Stimulated activated memory B cell treated with anti-CD40 and anti-IgM and Interleukin-4, amounts not matched to agents 10 μg/mL and 1 μg/mL and 100 μg/mL, for 72 hours (primary cell): ENCODE results near the gene CNTNAP2.

Experiments
- ATAC-seq: fragments of 150-1000 bp; cut with Tn5 transposase; 2 replicates; pipeline ENCODE4 v1.10.0; 2021
- H3K27ac Mint-ChIP-seq: one replicate; pipeline ENCODE4 v1.8.0; 2022; ENCODE audit warnings: mild to moderate bottlenecking, mixed read lengths
- H3K27me3 Mint-ChIP-seq: one replicate; pipeline ENCODE4 v1.8.0; 2022; ENCODE audit warnings: mixed read lengths
- H3K36me3 Mint-ChIP-seq: one replicate; pipeline ENCODE4 v1.8.0; 2022; ENCODE audit warnings: mixed read lengths
- H3K4me1 Mint-ChIP-seq: one replicate; pipeline ENCODE4 v1.8.0; 2022; ENCODE audit warnings: mixed read lengths
- H3K4me3 Mint-ChIP-seq: one replicate; pipeline ENCODE4 v1.8.0; 2022; ENCODE audit warnings: mild to moderate bottlenecking, moderate library complexity, mixed read lengths
- H3K9me3 Mint-ChIP-seq: one replicate; pipeline ENCODE4 v1.8.0; 2022; ENCODE audit warnings: mixed read lengths

Gene CNTNAP2

DNA sequence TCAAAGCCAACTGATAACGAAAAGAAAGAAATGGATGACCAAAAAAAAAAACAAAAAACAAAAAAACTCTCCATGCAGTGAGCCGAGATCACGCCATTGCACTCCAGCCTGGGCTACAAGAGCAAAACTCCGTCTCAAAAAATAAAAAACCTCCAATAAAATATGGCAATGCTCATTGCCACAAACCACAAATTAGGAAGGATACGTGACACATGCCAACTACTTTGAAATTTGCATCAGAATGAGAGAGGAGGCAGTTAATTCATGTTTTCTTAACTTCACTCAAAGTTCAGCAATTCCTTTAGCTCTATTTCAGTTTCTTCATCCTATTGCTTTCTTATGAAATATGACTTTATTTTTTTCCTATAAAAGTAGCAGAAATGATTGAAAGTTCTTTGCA lies 2075.9 kb downstream of the CNTNAP2 start:
- ATAC-seq: no peak
- H3K27ac Mint-ChIP-seq: no peak overlapping the region
- no peaks in the 10 kb centered on the region for H3K4me1 Mint-ChIP-seq
- H3K36me3 Mint-ChIP-seq: no peaks in the 10 kb centered on the region
- H3K4me3 Mint-ChIP-seq: no peak overlapping the region
- no peaks in the 10 kb centered on the region for H3K27me3 Mint-ChIP-seq
- H3K9me3 Mint-ChIP-seq: no peaks in the 10 kb centered on the region

DNA sequence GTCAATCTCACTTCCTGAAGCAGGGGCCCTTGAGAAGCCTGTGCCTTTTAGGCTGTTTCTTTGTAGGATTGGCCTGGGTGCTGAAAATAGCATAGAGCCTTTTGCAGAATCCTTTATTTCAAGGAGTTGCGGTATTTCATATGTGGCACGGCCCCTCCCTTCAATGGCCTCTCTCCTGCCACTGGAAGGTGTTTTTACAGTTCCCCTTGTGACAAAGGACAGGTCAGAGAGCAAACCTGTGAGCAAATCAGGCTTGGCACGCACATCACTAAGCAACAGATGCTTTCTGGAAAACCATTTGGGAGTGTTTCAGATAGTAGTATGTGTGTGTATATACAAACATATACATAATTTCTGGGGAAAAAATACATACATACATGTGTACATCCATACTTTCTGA lies 2085.4 kb downstream of the CNTNAP2 start:
- Mint-ChIP-seq H3K4me1 (no peaks in the 10 kb centered on the region), H3K36me3 (no peaks in the 10 kb centered on the region), H3K27me3 (peaks cover 25% of the 10 kb centered on the region), H3K9me3 (no peaks in the 10 kb centered on the region), H3K4me3 (no peak overlapping the region), H3K27ac (no peak overlapping the region)
- ATAC-seq: no peak

DNA sequence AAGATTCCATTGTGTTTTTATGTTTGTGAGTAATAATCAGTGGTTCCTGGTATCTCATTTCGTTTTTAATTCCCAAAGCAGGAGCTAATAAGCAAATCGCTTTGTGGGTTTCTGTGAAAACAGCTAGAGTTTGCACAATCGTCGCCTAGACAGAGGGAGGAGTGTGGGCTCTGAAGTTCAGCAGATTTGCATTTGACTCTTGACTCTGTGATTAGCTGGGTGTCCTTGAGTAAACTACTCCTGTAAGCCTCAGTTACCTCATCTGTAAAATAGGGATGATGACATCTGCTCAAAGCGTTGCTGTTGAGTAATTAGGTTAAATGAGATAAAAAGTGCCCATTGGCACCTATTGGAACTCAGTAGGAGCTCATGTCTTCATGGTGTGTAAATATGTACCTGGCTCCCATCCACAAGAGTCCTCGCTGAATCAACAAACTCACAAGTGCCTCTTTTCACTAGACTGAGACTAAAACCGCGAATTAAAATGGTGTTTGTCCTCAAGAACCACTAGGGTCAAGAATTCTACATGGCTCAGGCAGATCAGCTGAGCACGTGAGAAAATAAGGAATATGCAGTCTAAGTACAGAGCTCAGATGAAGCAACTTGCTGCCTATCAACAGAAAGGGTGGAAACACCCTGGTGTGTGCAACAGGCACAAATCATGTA lies 2088.2 kb downstream of the CNTNAP2 start:
- Mint-ChIP-seq H3K4me1 (peaks cover 7% of the 10 kb centered on the region), H3K27me3 (peaks cover 42% of the 10 kb centered on the region), H3K9me3 (no peaks in the 10 kb centered on the region), H3K4me3 (no peak overlapping the region), H3K36me3 (no peaks in the 10 kb centered on the region), H3K27ac (no peak overlapping the region)
- no peak for ATAC-seq

DNA sequence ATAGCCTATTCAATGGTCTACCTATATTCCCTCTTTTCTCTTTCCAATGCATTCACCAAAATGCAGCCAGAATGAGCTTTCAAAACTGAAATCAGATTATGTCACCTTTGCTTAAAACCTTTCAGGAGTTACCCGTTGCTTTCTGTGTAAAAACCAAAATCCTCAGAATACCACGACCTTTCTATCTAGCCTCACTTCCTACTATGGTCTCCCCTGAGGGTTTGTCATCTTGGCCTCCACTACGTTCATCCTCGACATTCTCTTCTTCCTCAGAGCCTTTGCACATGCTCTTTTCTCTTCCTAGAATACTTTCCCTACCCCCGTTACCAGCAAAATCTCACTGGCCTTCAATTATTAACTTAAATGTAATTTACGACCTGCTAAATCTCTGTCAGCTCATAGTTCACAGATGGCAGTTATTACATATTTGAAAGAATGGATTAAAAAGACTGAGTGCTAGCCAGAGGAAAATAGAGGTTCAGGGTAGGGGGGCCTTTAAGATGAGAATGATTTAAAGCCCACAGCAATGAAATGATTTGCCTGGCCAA lies 2093.1 kb downstream of the CNTNAP2 start:
- ATAC-seq: peak; percentile 60
- H3K4me3 Mint-ChIP-seq: no peak overlapping the region
- H3K36me3 Mint-ChIP-seq: no peaks in the 10 kb centered on the region
- no peak overlapping the region for H3K27ac Mint-ChIP-seq
- H3K9me3 Mint-ChIP-seq: no peaks in the 10 kb centered on the region
- peaks cover 8% of the 10 kb centered on the region for H3K4me1 Mint-ChIP-seq
- peaks cover 41% of the 10 kb centered on the region for H3K27me3 Mint-ChIP-seq

DNA sequence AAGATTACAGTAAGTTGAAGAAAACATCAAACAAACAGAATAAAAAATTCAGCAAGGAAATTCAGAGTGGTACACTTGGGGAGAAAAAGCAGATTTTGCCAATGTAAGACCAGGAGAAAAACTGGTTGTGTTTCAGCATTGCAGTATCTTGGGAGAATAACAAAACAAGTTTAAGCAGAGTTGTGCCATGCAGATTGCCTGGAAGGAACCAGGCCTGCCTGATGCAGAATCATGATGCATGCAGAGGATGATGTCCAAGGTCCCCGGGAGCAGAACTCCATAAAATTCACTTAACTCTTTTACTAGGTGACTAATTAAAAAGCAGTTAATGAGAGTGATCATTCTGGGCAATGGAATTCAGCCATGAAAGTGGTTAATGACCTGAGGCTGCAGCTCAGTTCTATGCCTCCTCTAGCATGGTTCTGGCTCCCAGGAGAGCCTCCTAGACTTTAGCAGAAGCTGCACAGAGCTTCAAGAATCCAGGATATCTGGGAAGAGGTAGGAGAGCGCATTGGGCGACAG lies 2094.3 kb downstream of the CNTNAP2 start:
- H3K36me3 Mint-ChIP-seq: no peaks in the 10 kb centered on the region
- ATAC-seq: no peak
- H3K9me3 Mint-ChIP-seq: no peaks in the 10 kb centered on the region
- H3K4me3 Mint-ChIP-seq: no peak overlapping the region
- peaks cover 48% of the 10 kb centered on the region for H3K27me3 Mint-ChIP-seq
- H3K27ac Mint-ChIP-seq: no peak overlapping the region
- H3K4me1 Mint-ChIP-seq: peaks cover 8% of the 10 kb centered on the region

DNA sequence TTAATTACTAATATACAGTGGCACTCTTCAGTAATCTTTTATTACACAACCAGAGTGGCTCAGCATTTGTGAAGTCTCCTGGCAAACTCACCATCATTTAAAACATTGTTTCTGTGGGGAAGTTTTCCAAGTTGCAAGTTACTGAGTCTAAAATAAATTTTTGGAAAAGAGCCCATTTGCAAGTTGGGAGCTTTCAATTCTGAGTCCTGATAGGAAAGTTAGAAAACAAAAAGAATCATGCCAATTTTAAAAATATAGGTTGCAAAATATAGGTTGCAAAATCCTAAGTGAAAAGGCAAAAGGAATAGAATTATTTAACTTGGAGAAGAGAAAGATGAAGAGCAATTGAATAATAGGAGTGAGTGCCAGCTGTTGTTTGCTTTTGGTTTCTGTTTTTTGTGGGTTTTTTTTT lies 2095.1 kb downstream of the CNTNAP2 start:
- peaks cover 1% of the 10 kb centered on the region for H3K9me3 Mint-ChIP-seq
- H3K27me3 Mint-ChIP-seq: peaks cover 44% of the 10 kb centered on the region
- H3K36me3 Mint-ChIP-seq: no peaks in the 10 kb centered on the region
- peaks cover 8% of the 10 kb centered on the region for H3K4me1 Mint-ChIP-seq
- ATAC-seq: no peak
- no peak overlapping the region for H3K4me3 Mint-ChIP-seq
- no peak overlapping the region for H3K27ac Mint-ChIP-seq

DNA sequence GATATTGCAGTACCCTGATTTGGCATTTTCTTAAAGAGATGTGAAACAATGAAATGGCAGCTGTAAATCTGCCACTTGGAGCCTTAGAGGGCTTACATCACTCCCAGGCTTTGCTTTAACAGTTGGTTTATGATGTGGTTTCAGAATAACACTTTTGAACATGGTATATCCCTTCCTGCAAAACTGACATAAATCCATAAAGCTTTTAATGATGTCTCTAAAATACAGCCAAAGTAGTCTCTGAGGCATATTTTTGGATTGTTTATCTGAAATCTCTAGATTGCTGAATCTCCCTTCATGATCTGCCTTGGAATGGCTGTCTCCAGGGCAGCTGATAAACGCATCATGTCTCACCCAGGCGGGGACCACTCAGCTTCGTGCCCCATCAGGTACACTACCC lies 2096.1 kb downstream of the CNTNAP2 start:
- no peaks in the 10 kb centered on the region for H3K36me3 Mint-ChIP-seq
- peaks cover 7% of the 10 kb centered on the region for H3K9me3 Mint-ChIP-seq
- no peak overlapping the region for H3K4me3 Mint-ChIP-seq

DNA sequence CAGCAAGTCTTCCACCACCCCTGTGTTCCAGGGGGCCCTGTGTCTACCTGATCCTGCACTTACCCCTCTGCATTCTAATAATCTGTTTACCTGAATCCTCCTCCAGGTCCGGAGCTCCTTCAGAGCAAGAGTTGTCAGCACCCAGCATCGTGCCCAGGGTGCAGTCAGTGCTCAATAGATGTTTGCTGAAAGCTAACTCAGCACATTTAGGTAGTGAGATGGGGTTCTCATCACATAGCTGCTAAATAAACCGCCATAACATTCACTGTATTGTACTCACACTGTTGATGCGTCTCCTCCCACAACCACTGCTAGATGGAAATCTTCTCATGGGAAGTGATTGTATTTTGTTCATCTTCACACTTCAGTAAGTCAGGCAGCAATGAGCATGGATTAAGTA lies 2097.5 kb downstream of the CNTNAP2 start:
- H3K9me3 Mint-ChIP-seq: peaks cover 7% of the 10 kb centered on the region
- H3K27me3 Mint-ChIP-seq: peaks cover 32% of the 10 kb centered on the region
- H3K4me1 Mint-ChIP-seq: peaks cover 7% of the 10 kb centered on the region
- no peak overlapping the region for H3K4me3 Mint-ChIP-seq
- no peak for ATAC-seq
- H3K36me3 Mint-ChIP-seq: no peaks in the 10 kb centered on the region
- H3K27ac Mint-ChIP-seq: no peak overlapping the region

More for the DNA sequence above, 2096.1 kb downstream of the CNTNAP2 start:
- Mint-ChIP-seq H3K4me1 (peaks cover 8% of the 10 kb centered on the region), H3K27ac (no peak overlapping the region), H3K27me3 (peaks cover 37% of the 10 kb centered on the region)
- ATAC-seq: no peak

DNA sequence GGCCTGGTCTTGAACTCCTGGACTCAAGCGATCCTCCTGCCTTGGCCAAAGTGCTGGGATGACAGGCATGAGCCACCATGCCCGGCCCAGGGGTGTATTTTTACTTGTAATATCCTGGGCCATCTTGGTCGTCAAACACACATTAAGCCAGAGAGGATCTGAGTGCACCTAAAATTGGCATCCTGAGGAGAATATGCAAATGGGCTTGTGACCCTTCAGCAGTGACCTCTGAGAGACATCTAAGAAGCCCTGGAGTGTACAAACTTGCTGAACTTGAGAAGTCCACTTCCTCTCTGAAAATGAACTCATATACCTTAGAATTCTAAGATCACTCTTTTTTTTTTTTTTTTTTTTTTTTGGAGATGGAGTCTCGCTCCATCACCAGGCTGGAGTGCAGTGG lies 2102.0 kb downstream of the CNTNAP2 start:
- no peak for ATAC-seq
- H3K27ac Mint-ChIP-seq: no peak overlapping the region
- H3K4me1 Mint-ChIP-seq: no peaks in the 10 kb centered on the region
- no peaks in the 10 kb centered on the region for H3K36me3 Mint-ChIP-seq
- H3K4me3 Mint-ChIP-seq: no peak overlapping the region
- peaks cover 7% of the 10 kb centered on the region for H3K9me3 Mint-ChIP-seq
- peaks cover 26% of the 10 kb centered on the region for H3K27me3 Mint-ChIP-seq

DNA sequence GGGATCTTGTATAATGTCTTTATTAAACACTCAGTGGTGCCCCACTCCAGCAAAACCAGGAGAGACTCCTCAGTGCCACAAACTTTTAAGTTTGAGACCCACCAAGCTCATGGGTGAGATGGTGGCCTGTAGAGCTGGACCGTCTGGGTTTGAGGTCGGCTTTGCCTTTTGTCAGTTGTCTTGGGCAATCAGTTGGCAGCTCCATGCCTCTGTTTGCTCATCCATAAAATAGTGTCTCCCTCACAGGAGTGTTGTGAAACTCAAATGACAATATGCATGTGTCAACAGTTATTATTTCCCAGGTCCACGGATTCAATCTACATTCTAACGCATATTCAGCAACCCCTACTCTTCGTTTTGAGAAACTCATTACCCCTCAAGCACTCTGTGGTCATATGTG lies 2106.1 kb downstream of the CNTNAP2 start:
- H3K4me1 Mint-ChIP-seq: no peaks in the 10 kb centered on the region
- no peak for ATAC-seq
- H3K4me3 Mint-ChIP-seq: no peak overlapping the region
- no peak overlapping the region for H3K27ac Mint-ChIP-seq
- H3K36me3 Mint-ChIP-seq: no peaks in the 10 kb centered on the region
- H3K9me3 Mint-ChIP-seq: peaks cover 10% of the 10 kb centered on the region
- H3K27me3 Mint-ChIP-seq: peaks cover 22% of the 10 kb centered on the region

DNA sequence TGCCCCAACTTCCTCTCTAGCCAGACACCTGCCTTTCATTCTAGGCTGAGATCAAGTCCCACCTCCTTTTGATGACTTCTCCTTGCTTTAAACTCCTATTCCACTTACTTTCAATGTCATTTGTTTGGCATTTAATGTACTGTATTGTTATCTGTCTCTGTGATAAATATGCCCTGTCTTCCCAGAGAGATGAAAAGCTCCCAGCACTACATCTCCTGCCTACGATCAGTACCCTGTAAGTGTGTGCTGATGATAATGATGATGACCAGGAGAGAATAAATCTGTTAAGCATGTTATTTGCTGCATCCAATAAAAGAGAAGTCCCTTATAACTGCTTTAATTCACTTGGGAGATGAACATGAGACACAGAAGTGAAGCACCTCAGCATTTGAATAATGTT lies 2106.6 kb downstream of the CNTNAP2 start:
- no peak for ATAC-seq
- no peaks in the 10 kb centered on the region for H3K36me3 Mint-ChIP-seq
- H3K4me3 Mint-ChIP-seq: no peak overlapping the region
- peaks cover 10% of the 10 kb centered on the region for H3K9me3 Mint-ChIP-seq
- H3K4me1 Mint-ChIP-seq: no peaks in the 10 kb centered on the region
- no peak overlapping the region for H3K27ac Mint-ChIP-seq
- H3K27me3 Mint-ChIP-seq: peaks cover 24% of the 10 kb centered on the region

DNA sequence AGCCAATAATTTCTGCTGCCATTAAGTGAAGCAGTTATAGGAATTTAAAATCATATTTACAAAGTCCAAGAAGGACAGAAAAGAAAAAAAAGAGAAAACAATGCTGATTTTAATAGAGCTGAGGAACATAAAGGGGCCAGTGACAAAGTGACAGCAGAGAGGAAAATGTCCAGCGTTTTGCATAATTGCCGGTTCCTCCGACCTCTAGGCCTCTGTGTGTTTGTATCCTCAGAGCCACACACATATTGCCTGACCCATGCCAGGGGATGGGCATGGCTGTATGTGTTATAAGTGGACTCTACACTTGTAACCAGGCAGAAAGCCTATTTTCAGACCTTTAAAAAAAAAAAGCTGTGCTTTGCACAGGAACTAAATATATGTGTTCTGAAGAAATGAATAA lies 2107.1 kb downstream of the CNTNAP2 start:
- peaks cover 24% of the 10 kb centered on the region for H3K27me3 Mint-ChIP-seq
- no peak for ATAC-seq
- H3K9me3 Mint-ChIP-seq: peaks cover 10% of the 10 kb centered on the region
- no peak overlapping the region for H3K27ac Mint-ChIP-seq
- H3K4me1 Mint-ChIP-seq: no peaks in the 10 kb centered on the region
- no peak overlapping the region for H3K4me3 Mint-ChIP-seq
- H3K36me3 Mint-ChIP-seq: no peaks in the 10 kb centered on the region

DNA sequence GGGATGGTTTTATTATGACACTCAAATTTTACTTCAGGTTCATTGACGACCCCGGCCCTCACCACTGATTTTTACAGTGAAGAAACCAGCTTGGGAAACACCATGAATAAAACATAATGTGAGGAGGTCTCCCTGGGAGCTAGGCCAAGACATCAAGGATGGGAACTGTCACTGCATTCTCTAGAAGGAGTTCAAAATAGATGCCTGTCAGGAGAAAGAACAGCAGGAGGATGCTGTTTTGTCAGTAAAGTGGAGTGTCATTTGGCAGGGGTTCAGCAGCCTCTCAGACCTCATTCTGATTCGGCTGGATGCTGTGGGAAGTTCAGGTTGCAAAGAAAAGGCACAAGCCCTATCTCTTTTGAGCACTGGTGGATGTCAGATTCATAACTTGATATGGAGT lies 2113.7 kb downstream of the CNTNAP2 start:
- Mint-ChIP-seq H3K27me3 (peaks cover 16% of the 10 kb centered on the region), H3K4me1 (no peaks in the 10 kb centered on the region), H3K36me3 (no peaks in the 10 kb centered on the region), H3K4me3 (no peak overlapping the region), H3K27ac (no peak overlapping the region), H3K9me3 (no peaks in the 10 kb centered on the region)
- ATAC-seq: no peak

DNA sequence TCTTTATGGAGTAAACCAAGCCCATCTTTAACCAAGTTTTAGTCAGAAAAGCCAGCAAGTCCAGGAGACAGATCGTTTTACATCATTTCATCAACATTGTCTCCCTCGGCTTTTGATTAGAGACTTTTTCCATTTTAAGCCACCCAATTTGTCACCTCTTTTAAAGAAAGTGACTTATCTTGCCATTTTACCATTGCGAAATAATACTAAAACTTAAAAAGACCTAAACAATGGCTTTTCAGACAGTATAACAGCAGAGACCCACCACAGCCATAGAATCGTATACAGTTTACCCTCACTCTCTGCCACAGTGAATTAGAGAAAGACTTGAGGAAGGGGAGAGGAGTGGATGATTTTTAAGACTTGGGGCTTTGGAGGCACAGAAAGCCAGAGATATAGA lies 2114.3 kb downstream of the CNTNAP2 start:
- Mint-ChIP-seq H3K4me3 (no peak overlapping the region), H3K4me1 (no peaks in the 10 kb centered on the region), H3K27ac (no peak overlapping the region), H3K9me3 (no peaks in the 10 kb centered on the region), H3K36me3 (no peaks in the 10 kb centered on the region), H3K27me3 (peaks cover 16% of the 10 kb centered on the region)
- ATAC-seq: no peak

DNA sequence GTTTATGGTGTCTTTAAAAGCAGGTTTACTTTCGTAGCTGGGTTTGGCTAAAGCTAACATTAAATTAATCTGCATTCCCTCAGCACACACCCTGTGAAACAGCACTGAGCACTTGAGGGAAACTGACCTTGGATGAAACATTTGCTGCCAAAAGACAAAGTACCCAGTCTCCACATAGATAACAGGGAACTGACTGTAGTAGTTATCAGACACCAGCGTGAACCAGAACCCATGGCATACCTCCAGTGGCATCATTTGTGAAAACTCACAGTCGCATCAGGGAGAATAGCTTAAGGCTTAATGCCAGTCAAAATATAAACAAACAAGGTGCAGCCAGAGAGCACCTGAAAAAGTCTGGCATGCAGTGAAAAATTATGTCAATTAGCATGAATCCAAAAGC lies 2116.2 kb downstream of the CNTNAP2 start:
- no peaks in the 10 kb centered on the region for H3K9me3 Mint-ChIP-seq
- ATAC-seq: no peak
- H3K4me1 Mint-ChIP-seq: no peaks in the 10 kb centered on the region
- H3K36me3 Mint-ChIP-seq: no peaks in the 10 kb centered on the region
- H3K4me3 Mint-ChIP-seq: no peak overlapping the region
- H3K27me3 Mint-ChIP-seq: peaks cover 12% of the 10 kb centered on the region
- no peak overlapping the region for H3K27ac Mint-ChIP-seq

DNA sequence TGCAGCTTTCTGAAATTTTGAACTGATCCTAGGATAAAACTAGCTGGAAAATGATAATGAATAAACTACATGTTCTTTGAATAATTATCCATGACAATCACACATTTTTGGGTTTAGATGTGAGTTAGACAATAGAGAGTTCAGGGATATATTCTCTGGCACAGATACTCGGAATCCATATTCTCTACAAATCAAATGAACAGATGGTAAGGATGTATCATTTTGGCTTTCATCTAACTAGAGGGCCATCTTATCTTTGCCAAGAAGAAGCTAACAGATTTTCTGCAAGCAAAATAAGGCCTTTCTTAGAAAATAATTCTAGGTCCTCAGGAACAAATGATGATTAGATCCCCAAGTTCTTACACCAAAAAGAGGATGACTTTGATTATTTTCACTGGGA lies 2118.1 kb downstream of the CNTNAP2 start:
- H3K27me3 Mint-ChIP-seq: peaks cover 12% of the 10 kb centered on the region
- no peak overlapping the region for H3K27ac Mint-ChIP-seq

More for the DNA sequence above, 2118.1 kb downstream of the CNTNAP2 start:
- no peak for ATAC-seq
- no peaks in the 10 kb centered on the region for H3K36me3 Mint-ChIP-seq
- no peaks in the 10 kb centered on the region for H3K9me3 Mint-ChIP-seq
- no peak overlapping the region for H3K4me3 Mint-ChIP-seq
- H3K4me1 Mint-ChIP-seq: no peaks in the 10 kb centered on the region
